Aorta (tissue), 5 donors: ENCODE data around the gene MGMT. TPM values are rescaled to one million over a fixed set of nuclear protein-coding genes. Genes with fewer than 3 reads are reported as not detected.

Source experiments
- ATAC-seq: fragments of 200-7000 bp; cut with Tn5 transposase; one replicate; pipeline ENCODE4 v1.9.1; 2022; ENCODE audit warnings: moderate library complexity; ENCODE audit not compliant: low FRiP score
- DNase-seq, 2 donors: peaks; one replicate each; pipeline ENCODE4 v3.0.0-alpha.2; 2020
- H3K27ac ChIP-seq, 2 donors: one replicate each; pipeline ENCODE4 v1.5.1; 2013; ENCODE audit warnings: low read length in 2 of 2, mild to moderate bottlenecking in 2 of 2, moderate library complexity in 2 of 2, control low read depth in 1 of 2, inconsistent platforms in 1 of 2, low read depth in 1 of 2
- H3K27me3 ChIP-seq, 2 donors: one replicate each; pipeline ENCODE4 v1.6.1; 2013; ENCODE audit warnings: control low read depth in 1 of 2, low read length in 1 of 2, mild to moderate bottlenecking in 1 of 2, moderate library complexity in 1 of 2; ENCODE audit not compliant: insufficient read depth in 2 of 2, control insufficient read depth in 1 of 2
- H3K36me3 ChIP-seq, 2 donors: one replicate each; pipeline ENCODE4 v1.6.1; 2013; ENCODE audit warnings: control low read depth in 1 of 2, low read length in 1 of 2, mild to moderate bottlenecking in 1 of 2; ENCODE audit not compliant: insufficient read depth in 2 of 2, control insufficient read depth in 1 of 2
- H3K4me1 ChIP-seq, 2 donors: one replicate each; pipeline ENCODE4 v1.6.1; 2013; ENCODE audit warnings: low read length in 2 of 2, control low read depth in 1 of 2, mild to moderate bottlenecking in 1 of 2, moderate library complexity in 1 of 2; ENCODE audit not compliant: insufficient read depth in 2 of 2, control insufficient read depth in 1 of 2
- H3K4me3 ChIP-seq, 2 donors: one replicate each; pipeline ENCODE4 v1.5.1; 2013; ENCODE audit warnings: low read length in 2 of 2, control low read depth in 1 of 2, mild to moderate bottlenecking in 1 of 2
- H3K9me3 ChIP-seq: one replicate; pipeline ENCODE4 v1.6.1; 2013; ENCODE audit warnings: mild to moderate bottlenecking, low read length; ENCODE audit not compliant: control insufficient read depth
- WGBS, 2 donors: extraction: QIAGEN DNeasy Blood & Tissue Kit; methylation state at CpG; one replicate each; pipeline ENCODE4 v1.1.7; 2013; 5-methylcytosine and 5-hydroxymethylcytosine counted together
- intact Hi-C, 2 donors: fragments of 100-400 bp; cut with DNase I; formaldehyde crosslinking; loops; one replicate each; pipeline versions ENCODE4 v1.14.2 to v1.15.0; 2022
- polyA plus RNA-seq, 2 donors: library from polyadenylated mRNA; stranded (reverse); fragments of 200-250 nt; gene quantifications; one replicate each; pipeline ENCODE4 v1.2.3, GENCODE V29; 2013
- total RNA-seq, 2 donors: library from RNA; stranded (reverse); fragmentation: NEBNext Ultra II Directional; extraction: Animal tissue kit (Norgen Biotek cat#: 25700); gene quantifications; one replicate each; pipeline ENCODE4 v1.2.1, GENCODE V29; 2021
- donor health status: healthy with polysubstance abuse.
- donor health status: Bipolar disorder and iron deficiency.
- donor health status: DM: no; HTN: no; CAD: no.
- donor health status: DM: no; HTN: no; CAD: no.
- donor health status: DM: yes; HTN: yes; CAD: no.

MGMT gene
- total and polyA plus RNA-seq, 4 donors, result 8.8 to 30.0 (median 14.1) TPM

DNA sequence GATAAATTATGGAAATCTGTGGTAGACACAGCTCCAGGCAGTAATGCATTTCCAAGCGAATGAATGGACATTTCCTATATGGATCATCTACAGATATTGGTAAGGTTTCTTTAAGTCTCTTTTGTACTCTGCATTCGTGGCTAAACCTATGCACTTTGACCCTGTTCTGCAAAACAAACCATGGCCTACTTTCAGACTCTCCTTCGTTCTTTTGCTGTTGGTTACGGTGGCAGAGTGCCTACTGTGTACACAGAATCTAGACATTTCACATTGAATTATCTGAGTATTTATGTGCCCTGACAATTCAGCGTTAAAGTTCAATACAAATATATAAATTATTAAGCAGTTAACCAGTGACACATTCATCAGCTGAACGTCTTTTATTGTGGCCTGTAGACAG is 93.3 kb downstream of the MGMT start:
- DNase-seq (no peak), ATAC-seq (no peak)
- Histone ChIP-seq H3K27me3 (no peaks in the 10 kb centered on the region), H3K4me3 (no peak overlapping the region), H3K36me3 (peaks cover 0 to 3% of the 10 kb centered on the region in 2 donors), H3K27ac (no peak overlapping the region), H3K4me1 (no peaks in the 10 kb centered on the region), H3K9me3 (no peaks in the 10 kb centered on the region)
- intact Hi-C loops, result no loop called here
- WGBS, 2 donors, result 83 to 84% methylated on average over 6 of the region's 6 CpGs

GRCh38 chr10:129562487-129562886 is 95.4 kb downstream of the MGMT start:
- Histone ChIP-seq H3K27ac (no peak overlapping the region), H3K4me1 (no peaks in the 10 kb centered on the region), H3K36me3 (peaks cover 0 to 3% of the 10 kb centered on the region in 2 donors), H3K4me3 (no peak overlapping the region), H3K9me3 (no peaks in the 10 kb centered on the region), H3K27me3 (no peaks in the 10 kb centered on the region)
- intact Hi-C loops, result no loop called here
- DNase-seq (no peak), ATAC-seq (no peak)
- 91 to 92% methylated on average over 8 of the region's 8 CpGs for WGBS, 2 donors

GRCh38 chr10:129564923-129565322 is 97.9 kb downstream of the MGMT start:
- Histone ChIP-seq H3K36me3 (peaks cover 0 to 3% of the 10 kb centered on the region in 2 donors), H3K4me3 (no peak overlapping the region), H3K27me3 (no peaks in the 10 kb centered on the region), H3K4me1 (no peaks in the 10 kb centered on the region), H3K9me3 (no peaks in the 10 kb centered on the region), H3K27ac (no peak overlapping the region)
- no peak for DNase-seq
- intact Hi-C loops, result no loop called here
- 94 to 96% methylated on average over 19 of the region's 19 CpGs for WGBS, 2 donors
- ATAC-seq, result no peak

DNA sequence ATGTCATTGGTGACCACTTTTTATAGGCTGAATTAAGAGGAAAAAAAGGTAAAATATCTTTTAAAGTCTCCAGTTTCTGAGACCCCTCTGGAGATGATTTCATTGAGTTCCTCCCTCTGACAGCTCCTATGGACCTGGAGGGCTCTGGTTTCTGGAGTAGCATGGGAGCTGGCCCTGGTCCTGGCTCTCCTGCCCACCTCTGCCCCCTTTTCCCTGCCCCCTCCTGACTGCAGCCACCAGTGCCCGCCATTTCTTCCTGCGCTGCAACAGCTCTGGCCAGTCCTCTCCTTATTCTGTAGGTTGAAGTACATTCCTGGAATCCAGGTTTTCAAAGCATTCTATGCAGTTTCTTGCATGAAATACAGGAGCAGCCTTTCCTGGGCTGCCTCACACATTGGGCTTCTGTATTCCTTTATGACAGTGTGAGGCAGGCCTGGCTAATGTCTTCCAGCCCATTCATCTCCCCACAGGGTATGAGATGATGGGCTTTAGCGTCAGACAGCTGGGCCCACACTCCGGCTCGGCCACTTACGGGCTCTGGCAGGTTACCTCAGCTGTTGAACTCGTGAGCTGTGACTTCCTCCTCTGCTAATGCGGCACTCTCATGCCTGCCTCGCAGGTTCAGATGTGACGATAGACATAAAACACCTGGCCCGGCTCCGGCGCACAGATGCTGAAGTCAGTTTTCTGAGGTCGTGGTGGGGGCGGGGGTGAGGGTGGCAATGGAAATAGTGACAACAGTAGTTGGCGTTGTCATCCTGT is 101.7 kb downstream of the MGMT start:
- no peaks in the 10 kb centered on the region for H3K27me3 ChIP-seq
- peaks cover 0 to 1% of the 10 kb centered on the region in 2 donors for H3K36me3 ChIP-seq
- WGBS, 2 donors, result 86 to 92% methylated on average over 16 of the region's 16 CpGs
- H3K4me1 ChIP-seq, result no peaks in the 10 kb centered on the region
- no peak overlapping the region for H3K27ac ChIP-seq
- DNase-seq (no peak), ATAC-seq (no peak)
- intact Hi-C loops, result no loop called here
- no peaks in the 10 kb centered on the region for H3K9me3 ChIP-seq
- no peak overlapping the region for H3K4me3 ChIP-seq

DNA sequence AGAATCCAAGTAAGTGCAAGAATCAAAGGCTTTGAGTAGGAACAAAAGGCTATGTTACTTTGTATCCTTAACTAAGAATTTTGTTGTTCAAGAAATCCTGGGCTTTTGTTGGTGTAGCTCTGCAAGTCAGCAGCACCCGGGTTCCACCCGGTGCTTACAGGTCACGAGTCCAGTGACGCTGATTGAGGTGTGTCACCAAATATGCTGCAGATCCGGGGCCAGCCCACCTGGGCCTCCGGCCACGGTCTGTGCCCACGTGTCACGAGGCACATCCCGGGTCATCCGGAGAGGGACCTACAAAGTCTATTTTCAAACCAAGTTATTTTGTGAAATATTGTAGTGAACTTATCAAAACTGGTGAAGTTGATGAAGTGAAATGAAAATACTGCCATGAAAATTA is 103.1 kb downstream of the MGMT start:
- H3K4me1 ChIP-seq, result no peaks in the 10 kb centered on the region
- no peak overlapping the region for H3K27ac ChIP-seq
- H3K4me3 ChIP-seq, result no peak overlapping the region
- no peaks in the 10 kb centered on the region for H3K36me3 ChIP-seq
- ATAC-seq, result no peak
- WGBS, 2 donors, result 85 to 87% methylated on average over 11 of the region's 11 CpGs
- intact Hi-C loops, result no loop called here
- H3K27me3 ChIP-seq, result no peaks in the 10 kb centered on the region
- no peaks in the 10 kb centered on the region for H3K9me3 ChIP-seq
- no peak for DNase-seq

- WGBS, 2 donors, result 59 to 75% methylated on average over 12 of the region's 12 CpGs
- ATAC-seq, result no peak
- Histone ChIP-seq H3K27me3 (no peaks in the 10 kb centered on the region), H3K4me1 (no peaks in the 10 kb centered on the region), H3K4me3 (no peak overlapping the region), H3K9me3 (peaks cover 6% of the 10 kb centered on the region), H3K27ac (no peak overlapping the region), H3K36me3 (no peaks in the 10 kb centered on the region)
- intact Hi-C loops, result no loop called here
- DNase-seq, result no peak
These were observed 112.2 kb downstream of the MGMT start for GRCh38 chr10:129579228-129579627.

DNA sequence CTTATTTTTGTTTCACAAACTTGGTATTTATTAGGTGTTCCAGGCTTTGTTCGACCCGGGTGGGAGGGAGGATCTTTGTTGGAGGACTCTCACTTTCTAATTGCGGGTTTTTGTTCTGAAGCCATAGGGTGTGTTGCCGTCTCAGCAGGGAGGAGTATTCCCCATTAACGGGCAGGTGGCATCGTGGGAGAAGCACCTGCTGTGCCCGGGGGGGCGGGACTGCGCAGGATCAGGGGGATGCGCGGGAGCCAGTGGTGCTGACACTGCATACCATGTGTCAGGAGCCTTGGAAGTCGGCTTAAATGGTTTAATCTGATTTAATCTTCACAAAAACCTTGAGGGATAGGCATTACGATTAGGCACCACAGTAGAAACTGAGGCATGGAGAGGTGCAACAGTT is 113.0 kb downstream of the MGMT start:
- Histone ChIP-seq H3K4me1 (no peaks in the 10 kb centered on the region), H3K27me3 (no peaks in the 10 kb centered on the region), H3K9me3 (peaks cover 9% of the 10 kb centered on the region), H3K4me3 (no peak overlapping the region), H3K27ac (no peak overlapping the region), H3K36me3 (no peaks in the 10 kb centered on the region)
- DNase-seq (no peak), ATAC-seq (no peak)
- 84 to 89% methylated on average over 13 of the region's 13 CpGs for WGBS, 2 donors
- intact Hi-C loops, result no loop called here

- 96 to 98% methylated on average over 9 of the region's 9 CpGs for WGBS, 2 donors
- H3K4me3 ChIP-seq, result no peak overlapping the region
- intact Hi-C loops, result no loop called here
- ATAC-seq, result no peak
- H3K27ac ChIP-seq, result no peak overlapping the region
- no peaks in the 10 kb centered on the region for H3K36me3 ChIP-seq
- no peaks in the 10 kb centered on the region for H3K4me1 ChIP-seq
- H3K9me3 ChIP-seq, result peaks cover 9% of the 10 kb centered on the region
- H3K27me3 ChIP-seq, result no peaks in the 10 kb centered on the region
- no peak for DNase-seq
These were observed 113.9 kb downstream of the MGMT start for GRCh38 chr10:129580901-129581300.

- DNase-seq (no peak), ATAC-seq (no peak)
- Histone ChIP-seq H3K27me3 (no peaks in the 10 kb centered on the region), H3K4me3 (no peak overlapping the region), H3K36me3 (no peaks in the 10 kb centered on the region), H3K9me3 (peaks cover 9% of the 10 kb centered on the region), H3K27ac (no peak overlapping the region), H3K4me1 (no peaks in the 10 kb centered on the region)
- 77 to 81% methylated on average over 19 of the region's 19 CpGs for WGBS, 2 donors
- intact Hi-C loops, result no loop called here
These were observed 114.9 kb downstream of the MGMT start for GRCh38 chr10:129581827-129582411.
